Mucosa of descending colon (tissue), 3 donors: ENCODE results near the gene ZNF608. TPM values are rescaled to one million over a fixed set of nuclear protein-coding genes. Genes with fewer than 3 reads are reported as not detected.

Experiments
- ATAC-seq: fragments of 200-7000 bp; cut with Tn5 transposase; one replicate; pipeline ENCODE4 v1.9.1; 2020; ENCODE audit warnings: mild to moderate bottlenecking, moderate library complexity
- DNase-seq, 3 donors: peaks; one replicate each; pipeline ENCODE4 v3.0.0-alpha.2; 2020
- H3K36me3 ChIP-seq: fragments of 200-600 bp; one replicate; pipeline ENCODE4 v1.8.0; 2021; ENCODE audit warnings: low read depth, mild to moderate bottlenecking
- H3K4me1 ChIP-seq: fragments of 200-600 bp; one replicate; pipeline ENCODE4 v1.8.0; 2021; ENCODE audit warnings: low read depth, mild to moderate bottlenecking
- H3K4me3 ChIP-seq: fragments of 200-600 bp; one replicate; pipeline ENCODE4 v1.8.0; 2021; ENCODE audit warnings: mild to moderate bottlenecking
- H3K9me3 ChIP-seq: fragments of 200-600 bp; one replicate; pipeline ENCODE4 v1.8.0; 2021; ENCODE audit warnings: mild to moderate bottlenecking
- CTCF ChIP-seq: fragments of 200-600 bp; IDR thresholded peaks from one replicate; pipeline ENCODE4 v1.8.0; 2022; ENCODE audit warnings: antibody characterized with exemption, mild to moderate bottlenecking
- intact Hi-C, 2 donors: fragments of 100-400 bp; cut with DNase I in 1 of 2; cut with micrococcal nuclease in 1 of 2; formaldehyde crosslinking; loops; one replicate each; pipeline versions ENCODE4 v1.11.0 to v1.11.1; 2022; cut with DNase I, micrococcal nuclease
- total RNA-seq, 3 donors: library from RNA; stranded (reverse); fragmentation: NEBNext Ultra II Directional in 2 of 3; extraction: Animal tissue kit (Norgen Biotek cat#: 25700) in 2 of 3; gene quantifications; one replicate each; pipeline versions ENCODE4 v1.2.1 to v1.2.4, GENCODE V29; 2021 to 2023
- donor health status: DM: no; HTN: no; CAD: no; lungs with moderate emphysema.
- donor health status: DM: no; HTN: no; CAD: no.
- donor health status: DM: no; HTN: yes; CAD: no.

ZNF608 gene
- total RNA-seq, 3 donors from 2014 or later = 19.7 to 32.3 (median 27.2) TPM

- H3K4me3 ChIP-seq = no peak overlapping the region
- peaks cover 16% of the 10 kb centered on the region for H3K4me1 ChIP-seq
- peak in 1 of 3 donors; percentile 18 for DNase-seq
- intact Hi-C loops = no loop called here
- TF ChIP-seq CTCF = no peak
- ATAC-seq = peak; percentile 58
- no peaks in the 10 kb centered on the region for H3K36me3 ChIP-seq
- no peaks in the 10 kb centered on the region for H3K9me3 ChIP-seq
These were observed 42.7 kb upstream of the ZNF608 start for GRCh38 chr5:124789104-124789605.

GRCh38 chr5:124783794-124784193 is 37.4 kb upstream of the ZNF608 start:
- DNase-seq (no peak), ATAC-seq (no peak)
- intact Hi-C loops = no loop called here
- Histone ChIP-seq H3K4me1 (no peaks in the 10 kb centered on the region), H3K4me3 (no peak overlapping the region), H3K36me3 (no peaks in the 10 kb centered on the region), H3K9me3 (no peaks in the 10 kb centered on the region)
- no peak for TF ChIP-seq CTCF

- Histone ChIP-seq H3K9me3 (no peaks in the 10 kb centered on the region), H3K36me3 (no peaks in the 10 kb centered on the region), H3K4me1 (no peaks in the 10 kb centered on the region), H3K4me3 (no peak overlapping the region)
- no peak for DNase-seq
- intact Hi-C loops = no loop called here
- no peak for TF ChIP-seq CTCF
- ATAC-seq = no peak
These were observed 36.8 kb upstream of the ZNF608 start for GRCh38 chr5:124783285-124783684.

GRCh38 chr5:124782262-124782661 is 35.8 kb upstream of the ZNF608 start:
- TF ChIP-seq CTCF = no peak
- no peaks in the 10 kb centered on the region for H3K36me3 ChIP-seq
- no peak for DNase-seq
- intact Hi-C loops = no loop called here
- H3K9me3 ChIP-seq = no peaks in the 10 kb centered on the region
- H3K4me3 ChIP-seq = no peak overlapping the region
- no peaks in the 10 kb centered on the region for H3K4me1 ChIP-seq
- no peak for ATAC-seq

- ATAC-seq (no peak), DNase-seq (no peak)
- H3K9me3 ChIP-seq = no peaks in the 10 kb centered on the region
- intact Hi-C loops = no loop called here
- no peaks in the 10 kb centered on the region for H3K4me1 ChIP-seq
- TF ChIP-seq CTCF = no peak
- no peaks in the 10 kb centered on the region for H3K36me3 ChIP-seq
- H3K4me3 ChIP-seq = no peak overlapping the region
These were observed 33.6 kb upstream of the ZNF608 start for GRCh38 chr5:124780011-124780410.
